HCT116 (cell line): ENCODE data around the gene NINJ2.

Source experiments
- CTCF ChIP-seq, 3 experiments: fragments of 200-600 bp in 1 of 3; sonication (generic) in 1 of 3; IDR thresholded peaks in 2 of 3; conservative IDR thresholded peaks in 1 of 3; 2 replicates each; pipeline ENCODE4 v1.5.1; 2012 to 2017; ENCODE audit warnings: low read depth in 2 of 3, low read length in 2 of 3, antibody characterized with exemption in 1 of 3, borderline replicate concordance in 1 of 3, control low read depth in 1 of 3, mild to moderate bottlenecking in 1 of 3, mixed read lengths in 1 of 3, mixed run types in 1 of 3, moderate library complexity in 1 of 3; ENCODE audit not compliant: insufficient read depth in 1 of 3
- EGR1 ChIP-seq: IDR thresholded peaks from 2 replicates; pipeline ENCODE4 v1.6.1; 2012; ENCODE audit warnings: low read depth
- ELF1 ChIP-seq: IDR thresholded peaks from 2 replicates; pipeline ENCODE4 v1.6.1; 2012; ENCODE audit warnings: low read depth, borderline replicate concordance
- EZH2 ChIP-seq: fragments of 200-600 bp; sonication (generic); IDR thresholded peaks from 2 replicates; pipeline ENCODE4 v1.6.1; 2017; ENCODE audit warnings: antibody characterized with exemption, mixed run types
- EZH2phosphoT487 ChIP-seq: fragments of 200-600 bp; IDR thresholded peaks from 2 replicates; pipeline ENCODE4 v1.6.1; 2018; ENCODE audit warnings: antibody characterized with exemption, borderline replicate concordance
- JUND ChIP-seq: IDR thresholded peaks from 2 replicates; pipeline ENCODE4 v1.6.1; 2012
- POLR2A ChIP-seq: IDR thresholded peaks from 2 replicates; pipeline ENCODE4 v1.7.0; 2011; ENCODE audit warnings: borderline replicate concordance; ENCODE audit not compliant: insufficient read depth, insufficient read length; ENCODE audit errors: extremely low read depth
- POLR2AphosphoS5 ChIP-seq: IDR thresholded peaks from 2 replicates; pipeline ENCODE4 v1.6.1; 2011; ENCODE audit warnings: mild to moderate bottlenecking, low read depth, low read length, moderate library complexity
- SRF ChIP-seq: IDR thresholded peaks from 2 replicates; pipeline ENCODE4 v1.6.1; 2012; ENCODE audit warnings: low read depth
- TCF7L2 ChIP-seq: IDR thresholded peaks from 2 replicates; pipeline ENCODE4 v1.7.0; 2011; ENCODE audit warnings: borderline replicate concordance, inconsistent platforms; ENCODE audit not compliant: insufficient read depth, insufficient read length; ENCODE audit errors: extremely low read depth

- TF ChIP-seq EZH2 (no peak), ELF1 (no peak), JUND (no peak), EZH2phosphoT487 (no peak), POLR2A (no peak), CTCF (IDR thresholded peaks at IDR 0.05 in 2 of 3, conservative IDR thresholded peaks at IDR 0.05 in 1 of 3; ENCODE audit: borderline replicate concordance in 1 of 3, insufficient read depth in 1 of 3, low read depth in 2 of 3, low read length in 2 of 3) (no peak), SRF (no peak), TCF7L2 (no peak), POLR2AphosphoS5 (no peak), EGR1 (no peak)
Observed at GRCh38 chr12:559208-559905, 103.9 kb downstream of the NINJ2 start.
